ENCODE results near the gene SVOPL.

SVOPL gene

GRCh38 chr7:138745189-138745588 lies 44.0 kb upstream of the SVOPL start:
- Histone ChIP-seq H3K27ac (no peak overlapping the region), H3K9me3 (no peaks in the 10 kb centered on the region), H3K4me3 (ENCODE audit: low read depth in 1 of 2, low read length in 1 of 2) (no peak overlapping the region), H3K27me3 (no peaks in the 10 kb centered on the region), H3K36me3 (no peaks in the 10 kb centered on the region), H3K4me1 (ENCODE audit: control insufficient read depth in 1 of 2, insufficient read depth in 1 of 2, low read depth in 1 of 2, low read length in 1 of 2) (no peaks in the 10 kb centered on the region)
- no peak for TF ChIP-seq CTCF (IDR thresholded peaks at IDR 0.05)

- no peaks in the 10 kb centered on the region for H3K4me1 ChIP-seq (ENCODE audit: control insufficient read depth in 1 of 2, insufficient read depth in 1 of 2, low read depth in 1 of 2, low read length in 1 of 2)
- no peaks in the 10 kb centered on the region for H3K36me3 ChIP-seq
- no peaks in the 10 kb centered on the region for H3K9me3 ChIP-seq
- H3K27me3 ChIP-seq: no peaks in the 10 kb centered on the region
- TF ChIP-seq CTCF (IDR thresholded peaks at IDR 0.05): no peak
- H3K4me3 ChIP-seq (ENCODE audit: low read depth in 1 of 2, low read length in 1 of 2): no peak overlapping the region
- H3K27ac ChIP-seq: no peak overlapping the region
These were observed 40.2 kb upstream of the SVOPL start for GRCh38 chr7:138741453-138741735.

GRCh38 chr7:138739859-138740258 lies 38.7 kb upstream of the SVOPL start:
- H3K27ac ChIP-seq: no peak overlapping the region
- H3K27me3 ChIP-seq: no peaks in the 10 kb centered on the region
- H3K4me1 ChIP-seq (ENCODE audit: control insufficient read depth in 1 of 2, insufficient read depth in 1 of 2, low read depth in 1 of 2, low read length in 1 of 2): no peaks in the 10 kb centered on the region
- TF ChIP-seq CTCF (IDR thresholded peaks at IDR 0.05): no peak
- no peak overlapping the region for H3K4me3 ChIP-seq (ENCODE audit: low read depth in 1 of 2, low read length in 1 of 2)
- no peaks in the 10 kb centered on the region for H3K36me3 ChIP-seq
- H3K9me3 ChIP-seq: no peaks in the 10 kb centered on the region

- Histone ChIP-seq H3K27me3 (no peaks in the 10 kb centered on the region), H3K9me3 (no peaks in the 10 kb centered on the region), H3K27ac (no peak overlapping the region), H3K4me1 (ENCODE audit: control insufficient read depth in 1 of 2, insufficient read depth in 1 of 2, low read depth in 1 of 2, low read length in 1 of 2) (no peaks in the 10 kb centered on the region), H3K36me3 (no peaks in the 10 kb centered on the region), H3K4me3 (ENCODE audit: low read depth in 1 of 2, low read length in 1 of 2) (no peak overlapping the region)
- peak; percentile 37 for TF ChIP-seq CTCF (IDR thresholded peaks at IDR 0.05)
These were observed 37.6 kb upstream of the SVOPL start for GRCh38 chr7:138738551-138739335.

- Histone ChIP-seq H3K27ac (no peak overlapping the region), H3K4me3 (ENCODE audit: low read depth in 1 of 2, low read length in 1 of 2) (no peak overlapping the region), H3K36me3 (no peaks in the 10 kb centered on the region), H3K27me3 (no peaks in the 10 kb centered on the region), H3K4me1 (ENCODE audit: control insufficient read depth in 1 of 2, insufficient read depth in 1 of 2, low read depth in 1 of 2, low read length in 1 of 2) (no peaks in the 10 kb centered on the region), H3K9me3 (no peaks in the 10 kb centered on the region)
- no peak for TF ChIP-seq CTCF (IDR thresholded peaks at IDR 0.05)
These were observed 37.0 kb upstream of the SVOPL start for GRCh38 chr7:138738114-138738513.

All from neutrophil (primary cell).